HG02798 (cell line): ENCODE data around the gene RAB5IF.
"Not testable (repeated sequence)": the region's sequence is repeated elsewhere in the genome, so short reads cannot be mapped to it uniquely, and the experiment has no call there.

Experiments
- ATAC-seq: cut with Tn5 transposase; IDR thresholded peaks from one replicate; pipeline ENCODE4 v1.9.1; 2021; ENCODE audit warnings: mild to moderate bottlenecking; ENCODE audit not compliant: unreplicated experiment, poor library complexity

RAB5IF gene, protein sequence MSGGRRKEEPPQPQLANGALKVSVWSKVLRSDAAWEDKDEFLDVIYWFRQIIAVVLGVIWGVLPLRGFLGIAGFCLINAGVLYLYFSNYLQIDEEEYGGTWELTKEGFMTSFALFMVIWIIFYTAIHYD

DNA sequence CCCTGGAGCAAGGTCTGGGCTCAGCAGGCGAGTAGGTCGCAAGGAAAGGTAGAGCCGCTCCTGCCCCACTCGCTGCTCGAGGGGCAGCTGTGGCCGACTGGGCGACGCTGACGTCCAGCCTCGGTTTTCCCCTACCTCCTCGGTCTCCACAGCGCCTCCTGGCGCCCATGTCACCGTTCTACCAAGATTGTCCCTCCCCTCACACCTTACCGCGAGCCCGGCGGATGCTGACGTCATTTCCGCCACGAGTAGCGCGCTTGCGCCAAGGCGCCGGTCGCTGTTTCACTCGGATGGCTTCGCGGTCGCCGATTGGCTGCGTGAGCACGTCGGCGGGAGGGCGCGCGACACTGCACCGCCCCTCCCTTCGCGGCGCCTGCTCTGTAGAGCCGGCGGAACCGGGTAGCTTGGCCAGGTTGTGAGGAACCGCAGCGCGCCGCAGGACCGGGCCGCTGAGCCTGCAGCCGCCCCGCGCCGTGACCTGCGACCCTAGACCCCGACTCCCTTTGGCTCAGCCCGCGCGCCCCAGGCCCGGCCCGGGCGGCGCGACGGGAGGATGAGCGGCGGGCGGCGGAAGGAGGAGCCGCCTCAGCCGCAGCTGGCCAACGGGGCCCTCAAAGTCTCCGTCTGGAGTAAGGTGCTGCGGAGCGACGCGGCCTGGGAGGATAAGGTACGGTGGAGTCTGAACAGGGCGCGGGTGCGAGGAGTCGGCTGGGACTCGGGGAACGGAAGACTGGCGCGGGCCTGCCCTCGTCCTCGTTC, at the start of gene RAB5IF:
TSS of gene RAB5IF (plus strand) at position 381 of the 759 bp plus-strand sequence. CDS start at position 554, 173 bp downstream.
- ATAC-seq: peak; percentile 90

DNA sequence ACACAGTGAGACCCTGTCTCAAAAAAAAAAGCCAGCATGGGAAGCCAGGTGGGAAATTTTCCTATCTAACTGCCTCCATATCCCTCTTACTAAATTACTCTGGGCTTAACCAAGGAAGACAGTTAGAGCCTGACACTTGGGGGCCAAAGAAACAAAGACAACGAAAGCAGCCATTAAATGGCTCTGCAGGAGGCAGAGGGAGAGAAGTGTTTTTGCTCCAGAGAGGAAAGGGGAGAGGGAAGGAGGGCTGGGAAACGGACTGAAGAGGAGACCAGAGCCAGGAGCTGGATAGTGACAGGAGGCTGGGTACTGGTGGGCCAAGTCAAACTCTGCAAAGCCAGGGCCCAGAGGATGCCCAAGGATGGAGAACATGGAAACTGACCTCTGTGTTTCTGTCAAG, 42.9 kb upstream of the RAB5IF start:
- no peak for ATAC-seq

DNA sequence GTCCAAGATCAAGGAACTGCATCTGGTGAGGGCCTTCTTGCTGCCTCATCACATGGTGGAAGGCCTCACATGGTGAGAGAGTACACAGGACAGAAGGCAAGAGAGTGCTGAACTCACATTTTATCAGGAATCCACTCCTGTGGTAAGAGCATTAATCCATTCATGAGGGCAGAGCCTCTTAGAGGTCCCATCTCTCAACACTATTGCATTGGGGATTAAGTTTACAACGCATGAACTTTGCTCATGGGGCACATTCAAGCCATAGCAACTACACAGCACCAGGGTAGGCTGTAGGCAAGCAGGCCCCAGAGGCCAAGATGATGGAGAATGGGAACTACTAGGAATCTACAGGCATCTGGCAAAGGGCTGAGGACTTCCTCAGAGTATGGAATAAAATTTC, 42.2 kb upstream of the RAB5IF start:
- ATAC-seq: no peak

DNA sequence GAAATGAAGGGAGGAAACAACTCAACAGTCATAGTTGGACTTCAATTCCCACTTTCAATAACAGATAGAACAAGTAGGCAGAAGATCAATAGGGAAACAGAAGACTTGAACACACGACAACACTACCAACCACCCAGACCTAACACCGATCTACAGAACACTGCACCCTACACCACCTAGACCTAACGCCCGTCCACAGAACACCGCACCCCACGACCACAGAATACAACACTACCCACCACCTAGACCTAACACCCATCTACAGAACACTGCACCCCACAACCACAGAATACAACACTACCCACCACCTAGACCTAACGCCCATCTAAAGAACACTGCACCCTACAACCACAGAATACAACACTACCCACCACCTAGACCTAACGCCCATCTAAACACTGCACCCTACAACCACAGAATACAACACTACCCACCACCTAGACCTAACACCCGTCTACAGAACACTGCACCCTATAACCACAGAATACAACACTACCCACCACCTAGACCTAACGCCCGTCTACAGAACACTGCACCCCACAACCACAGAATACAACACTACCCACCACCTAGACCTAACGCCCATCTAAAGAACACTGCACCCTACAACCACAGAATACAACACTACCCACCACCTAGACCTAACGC, 41.4 kb upstream of the RAB5IF start:
- not testable (repeated sequence) for ATAC-seq

DNA sequence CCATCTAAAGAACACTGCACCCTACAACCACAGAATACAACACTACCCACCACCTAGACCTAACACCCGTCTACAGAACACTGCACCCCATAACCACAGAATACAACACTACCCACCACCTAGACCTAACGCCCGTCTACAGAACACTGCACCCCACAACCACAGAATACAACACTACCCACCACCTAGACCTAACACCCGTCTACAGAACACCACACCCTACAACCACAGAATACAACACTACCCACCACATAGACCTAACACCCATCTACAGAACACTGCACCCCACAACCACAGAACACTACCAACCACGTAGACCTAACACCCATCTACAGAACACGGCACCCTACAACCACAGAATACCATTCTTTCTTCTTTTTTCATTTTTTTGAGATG, 40.9 kb upstream of the RAB5IF start:
- not testable (repeated sequence) for ATAC-seq

DNA sequence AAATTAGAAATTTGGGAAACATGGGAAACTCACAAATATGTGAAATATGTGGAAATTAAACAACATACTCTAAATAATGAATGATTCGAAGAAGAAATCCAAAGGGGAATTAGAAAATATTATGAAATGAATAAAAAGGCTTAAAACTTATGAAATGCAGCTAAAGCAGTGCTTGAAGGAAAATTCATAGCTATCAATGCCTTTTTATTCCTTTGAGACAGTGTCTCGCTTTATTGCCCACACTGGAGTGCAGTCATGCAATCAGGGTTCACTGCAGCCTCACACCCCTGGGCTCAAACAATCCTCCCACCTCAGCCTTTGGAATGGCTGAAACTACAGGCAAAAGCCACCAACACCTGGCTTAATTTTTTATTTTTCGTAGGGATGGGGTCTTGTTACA, 40.1 kb upstream of the RAB5IF start:
- ATAC-seq: no peak

DNA sequence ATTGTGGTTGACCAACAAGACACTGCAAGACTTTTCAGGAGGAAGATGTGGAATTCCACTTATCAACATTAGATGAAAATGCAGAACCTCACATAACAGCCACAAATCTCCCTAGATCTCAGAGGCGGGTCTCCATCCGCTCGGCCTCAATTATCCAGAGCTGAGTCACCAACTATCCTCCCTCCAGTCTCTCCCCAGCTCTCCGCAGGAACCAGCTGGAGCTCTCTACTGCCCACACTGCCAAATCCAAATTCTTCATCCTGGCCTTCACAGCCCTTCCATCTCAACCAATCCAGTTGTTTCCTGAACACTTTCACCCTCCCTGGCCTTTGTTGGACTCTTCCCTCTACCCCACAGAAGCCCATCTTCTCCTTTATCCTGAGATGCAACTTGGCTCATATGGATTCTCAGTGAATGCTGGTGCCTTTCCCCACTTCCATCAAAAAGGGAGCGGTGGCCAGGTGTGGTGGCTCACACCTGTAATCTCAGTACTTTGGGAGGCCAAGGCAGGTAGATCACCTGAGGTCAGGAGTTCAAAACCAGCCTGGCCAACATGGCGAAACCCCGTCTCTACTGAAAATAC, 35.6 kb upstream of the RAB5IF start:
- no peak for ATAC-seq

DNA sequence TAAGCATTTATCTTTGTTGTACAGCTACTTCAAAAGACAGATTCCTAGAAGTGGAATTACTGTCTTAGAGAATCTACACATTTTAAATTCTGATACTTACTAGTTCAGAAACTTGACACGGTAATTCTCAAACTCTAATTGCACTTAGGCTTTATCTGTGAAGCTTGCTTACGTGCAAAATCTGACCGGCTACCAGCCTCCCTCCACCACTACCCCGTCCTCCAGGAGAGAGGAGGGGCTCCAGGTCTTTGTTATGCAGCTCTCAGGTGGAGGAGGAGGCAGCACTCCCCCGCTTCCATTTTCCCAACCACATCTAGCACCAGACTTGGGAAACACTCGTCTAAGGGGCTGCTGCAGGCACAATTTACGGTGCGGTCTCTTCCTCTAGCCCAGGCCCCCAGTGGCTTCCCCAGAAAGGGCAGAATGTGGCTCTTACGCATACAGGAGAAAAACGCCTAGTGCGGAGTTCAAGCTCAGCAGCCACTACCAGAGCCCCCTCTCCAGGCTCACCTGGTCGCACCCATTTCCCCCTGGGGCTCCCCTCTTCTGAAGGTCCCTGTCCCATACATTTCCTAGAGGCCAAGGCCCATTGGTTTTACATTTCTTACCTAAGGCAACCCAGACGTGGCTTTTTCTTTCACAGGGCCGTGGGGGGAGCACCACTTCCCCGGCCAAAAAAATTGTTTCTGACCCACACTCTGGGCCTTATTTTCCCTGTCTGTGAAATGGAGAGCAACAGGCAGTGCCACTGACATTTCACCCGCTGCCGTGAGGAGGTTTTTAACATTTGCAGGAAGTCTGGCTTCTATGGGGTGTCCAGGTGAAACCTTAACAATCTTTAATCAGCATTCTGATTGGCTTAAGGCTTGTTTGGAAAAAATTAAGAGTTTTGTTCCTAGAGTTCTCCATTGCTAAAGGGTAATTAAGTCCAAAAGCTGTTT, 33.7 kb upstream of the RAB5IF start:
- no peak for ATAC-seq

DNA sequence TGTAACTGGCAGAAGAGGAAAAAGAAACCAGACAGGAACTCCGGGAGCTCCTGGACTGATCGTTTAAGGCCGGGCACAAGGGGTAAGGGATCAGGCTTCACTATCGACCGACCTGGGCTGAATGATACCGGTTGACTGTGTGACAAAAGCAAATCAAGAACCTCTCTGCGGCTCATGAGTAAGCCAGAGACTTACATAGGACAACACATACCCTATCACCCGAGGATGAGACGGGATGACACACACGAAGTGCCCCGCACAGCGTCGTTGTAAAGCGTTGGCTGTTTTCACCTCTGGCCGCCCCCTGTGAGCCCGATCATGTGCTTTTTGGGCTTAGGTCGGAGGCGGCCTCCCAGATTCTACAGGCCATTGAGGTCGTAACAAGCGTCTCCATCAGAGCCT, 32.9 kb upstream of the RAB5IF start:
- ATAC-seq: peak; percentile 7

DNA sequence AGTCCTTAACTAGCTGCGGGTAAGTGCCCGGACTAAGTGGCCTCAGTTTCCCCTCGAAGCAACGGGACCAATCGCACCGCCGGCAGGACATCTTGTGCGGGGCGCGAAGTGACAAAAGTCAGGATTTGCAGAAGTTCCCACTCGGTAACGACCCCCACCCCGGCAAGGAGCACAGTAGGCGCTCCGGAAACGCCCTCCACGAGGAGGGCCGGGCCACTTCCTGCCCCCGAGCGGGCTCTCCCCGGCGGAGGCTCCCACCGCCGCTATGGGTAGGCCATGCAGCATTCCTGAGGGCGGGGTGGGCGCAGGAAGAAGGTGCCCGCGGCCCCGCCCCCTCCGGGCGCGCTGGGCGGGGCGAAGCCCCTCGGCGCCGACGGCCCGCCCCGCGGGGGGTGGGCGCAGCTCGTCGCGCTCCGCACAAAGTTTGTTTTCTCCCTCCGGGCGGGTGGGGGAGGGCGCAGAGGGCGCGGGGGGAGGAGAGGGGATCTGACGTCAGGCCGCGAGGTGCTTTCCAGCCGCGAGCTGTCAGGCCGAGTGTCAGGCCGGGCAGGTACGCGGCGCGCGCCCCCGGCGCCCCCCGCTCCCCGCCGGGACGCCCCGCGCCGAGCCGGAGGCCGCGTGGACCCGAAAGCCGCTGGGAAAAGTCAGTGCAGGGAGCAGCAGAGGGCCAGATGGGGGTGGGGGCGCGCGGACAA, 32.3 kb upstream of the RAB5IF start, which contains the start of gene TGIF2:
TSS of gene TGIF2 (plus strand) at position 495 of the 695 bp plus-strand sequence. CDS start 5,178 bp downstream, outside the sequence.
- ATAC-seq: peak; percentile 83

DNA sequence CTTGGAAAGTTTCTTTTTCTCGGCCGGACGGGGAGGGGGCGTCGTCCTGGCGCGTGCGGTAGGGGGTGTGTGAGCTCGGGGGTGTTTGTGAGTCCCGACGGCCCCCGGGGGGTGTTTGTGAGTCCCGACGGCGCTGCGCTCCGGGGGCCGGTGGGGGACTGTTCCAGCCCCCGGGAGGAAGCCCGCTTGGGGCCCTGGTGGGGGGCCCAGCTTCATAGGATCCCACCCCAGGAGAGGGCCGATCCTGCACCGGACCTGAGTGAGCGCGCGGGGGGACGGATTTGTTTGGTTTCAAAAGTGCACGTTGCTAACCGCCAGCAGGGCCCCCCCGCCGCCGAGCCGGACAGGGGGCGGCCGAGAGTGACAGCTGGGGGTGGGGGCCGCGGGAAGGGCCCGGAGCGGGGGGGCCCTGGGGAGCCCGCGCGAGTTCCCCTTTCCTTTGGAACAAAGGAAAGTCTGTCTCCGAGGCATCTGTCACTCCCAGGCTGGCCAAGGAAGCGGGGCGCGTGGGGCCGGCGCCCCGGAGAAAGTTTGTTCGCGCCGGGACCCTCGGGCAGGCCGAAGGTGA, 31.7 kb upstream of the RAB5IF start:
- ATAC-seq: no peak

DNA sequence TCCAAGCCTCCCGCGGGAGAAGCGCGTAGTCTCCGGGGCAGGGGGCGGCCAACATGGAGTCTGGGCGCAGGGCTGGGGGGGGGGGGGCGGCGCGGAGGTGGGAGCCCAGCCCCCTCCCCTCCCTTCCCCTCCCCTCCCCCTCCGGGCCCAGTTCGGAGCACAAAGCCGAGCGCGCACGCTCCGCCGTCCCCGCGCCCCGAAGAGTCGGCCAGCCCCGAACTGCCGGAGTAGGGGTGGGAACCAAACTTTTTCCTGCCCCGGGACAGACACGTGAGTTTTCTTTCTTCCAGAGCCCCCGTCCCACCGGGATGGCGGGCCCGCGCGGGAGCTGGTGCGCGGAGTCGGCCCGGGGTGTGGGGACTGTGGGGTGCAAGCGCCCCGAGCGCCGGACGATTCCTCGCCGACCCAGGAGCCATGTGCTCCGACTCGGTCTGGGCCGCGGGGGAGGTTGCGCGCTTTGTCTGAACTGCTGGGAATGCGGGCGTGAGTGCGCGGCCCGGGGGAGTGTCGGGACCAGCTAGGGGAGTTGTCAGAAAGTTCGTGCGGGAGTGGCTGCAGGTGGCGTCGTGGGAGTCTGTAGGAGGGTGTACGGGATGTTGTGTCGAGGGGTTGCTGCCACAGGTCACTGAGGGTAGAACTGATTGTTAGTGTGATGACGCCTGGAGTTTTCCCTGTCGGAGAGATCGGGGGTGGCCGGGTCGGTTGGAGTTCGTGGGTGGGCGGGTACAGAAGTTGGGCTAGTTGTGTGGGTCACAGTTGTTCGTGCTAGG, 31.0 kb upstream of the RAB5IF start:
- ATAC-seq: no peak

DNA sequence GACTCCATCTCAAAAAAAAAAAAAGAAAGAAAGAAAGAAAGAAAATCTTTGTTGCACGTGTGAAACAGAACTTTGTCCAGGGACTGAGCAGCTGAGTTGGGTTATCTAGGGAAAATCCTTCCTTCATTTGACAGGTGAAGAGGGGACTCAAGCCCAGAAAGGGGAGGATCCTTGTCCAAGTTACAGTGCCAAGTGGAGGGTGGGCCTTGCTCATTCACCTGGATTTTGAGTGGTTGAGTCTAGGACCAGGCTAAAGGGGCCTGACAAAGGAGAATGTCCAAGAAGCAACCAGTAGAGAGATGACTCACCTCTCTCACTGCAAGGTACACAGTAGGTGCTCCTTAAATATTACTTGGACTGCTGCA, 29.5 kb upstream of the RAB5IF start:
- no peak for ATAC-seq

DNA sequence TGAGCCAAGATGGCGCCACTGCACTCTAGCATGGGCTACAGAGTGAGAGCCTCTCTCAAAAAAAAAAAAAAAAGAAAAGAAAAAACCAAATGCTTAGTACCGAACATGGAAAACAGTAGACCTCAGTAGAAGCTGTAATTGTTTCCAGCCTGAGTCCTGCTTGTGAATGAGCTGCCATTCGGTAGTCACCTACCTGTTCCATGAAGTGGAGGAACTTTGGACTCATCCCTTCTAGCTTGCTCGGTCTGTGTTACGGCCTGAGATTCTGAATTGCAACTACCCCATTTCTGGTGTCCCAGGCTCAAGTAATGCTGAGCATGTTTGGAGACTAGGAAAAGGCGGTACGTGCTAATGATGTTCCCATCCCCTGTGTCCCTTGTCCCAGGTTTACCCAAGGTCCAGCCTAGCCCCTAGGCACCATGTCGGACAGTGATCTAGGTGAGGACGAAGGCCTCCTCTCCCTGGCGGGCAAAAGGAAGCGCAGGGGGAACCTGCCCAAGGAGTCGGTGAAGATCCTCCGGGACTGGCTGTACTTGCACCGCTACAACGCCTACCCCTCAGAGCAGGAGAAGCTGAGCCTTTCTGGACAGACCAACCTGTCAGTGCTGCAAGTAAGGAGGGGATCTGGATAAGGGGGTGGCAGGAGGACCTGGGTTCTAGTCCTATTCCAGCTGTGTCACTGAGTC, 27.1 kb upstream of the RAB5IF start:
- ATAC-seq: no peak

DNA sequence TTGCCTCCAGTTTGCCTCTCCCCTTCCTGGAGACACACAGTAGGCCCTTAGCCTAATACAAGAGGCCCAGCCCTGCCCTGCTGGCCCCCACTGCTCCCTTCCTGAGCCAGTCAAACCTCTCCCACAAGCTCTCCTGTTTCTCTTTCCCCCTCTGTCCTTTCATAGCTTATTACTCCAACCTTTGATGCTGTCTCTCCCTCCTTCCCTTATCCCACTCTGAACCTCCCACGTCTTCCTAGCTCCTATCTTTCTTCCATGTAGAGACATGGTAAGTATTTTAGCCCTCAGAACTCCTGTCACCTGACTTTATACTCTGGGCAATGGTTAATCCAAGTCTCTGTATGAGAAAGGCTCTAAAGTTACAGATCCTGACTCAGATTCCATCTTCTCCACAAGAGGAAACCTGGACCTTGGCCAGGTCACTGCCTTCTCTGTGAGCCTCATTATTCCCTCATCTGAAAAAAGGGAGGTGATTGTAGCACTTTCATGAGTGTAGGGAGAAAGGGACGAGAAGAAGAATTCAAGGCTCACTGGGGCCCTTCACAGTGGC, 25.5 kb upstream of the RAB5IF start:
- no peak for ATAC-seq

DNA sequence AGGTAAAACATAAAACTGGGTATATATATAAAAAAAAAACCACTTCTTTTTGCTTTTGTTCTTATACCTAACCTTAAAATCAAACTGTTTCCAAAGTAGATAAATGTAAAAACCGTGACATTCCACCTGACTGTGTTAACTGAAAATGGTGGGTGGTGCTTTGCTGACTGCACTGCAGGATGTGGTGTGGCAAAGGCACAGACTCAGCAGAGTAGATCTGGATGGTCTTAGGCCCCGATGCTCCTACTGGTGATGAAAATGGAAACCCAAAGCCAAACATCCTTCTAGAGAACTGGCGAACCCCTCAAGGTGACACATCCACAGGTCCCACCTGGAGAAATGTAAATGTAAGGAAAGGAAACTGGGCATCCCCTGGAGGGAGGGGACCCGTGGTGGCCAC, 23.3 kb upstream of the RAB5IF start:
- ATAC-seq: no peak

DNA sequence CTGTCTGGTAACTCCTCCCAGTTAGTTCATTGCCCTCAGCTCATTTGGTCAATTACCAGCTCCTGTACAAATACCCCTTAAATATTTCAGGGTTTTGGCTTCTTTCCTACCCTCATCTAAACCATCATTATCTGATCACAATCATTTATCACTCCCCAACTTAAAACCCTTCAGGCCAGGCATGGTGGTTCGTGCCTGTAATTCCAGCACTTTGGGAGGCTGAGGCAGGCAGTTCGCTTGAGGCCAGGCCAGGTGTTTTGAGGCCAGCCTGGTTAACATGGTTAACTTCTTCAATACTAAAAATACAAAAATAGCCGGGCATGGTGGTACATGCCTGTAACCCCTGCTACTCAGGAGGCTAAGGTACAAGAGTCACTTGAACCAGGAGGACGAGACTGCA, 22.8 kb upstream of the RAB5IF start:
- no peak for ATAC-seq

DNA sequence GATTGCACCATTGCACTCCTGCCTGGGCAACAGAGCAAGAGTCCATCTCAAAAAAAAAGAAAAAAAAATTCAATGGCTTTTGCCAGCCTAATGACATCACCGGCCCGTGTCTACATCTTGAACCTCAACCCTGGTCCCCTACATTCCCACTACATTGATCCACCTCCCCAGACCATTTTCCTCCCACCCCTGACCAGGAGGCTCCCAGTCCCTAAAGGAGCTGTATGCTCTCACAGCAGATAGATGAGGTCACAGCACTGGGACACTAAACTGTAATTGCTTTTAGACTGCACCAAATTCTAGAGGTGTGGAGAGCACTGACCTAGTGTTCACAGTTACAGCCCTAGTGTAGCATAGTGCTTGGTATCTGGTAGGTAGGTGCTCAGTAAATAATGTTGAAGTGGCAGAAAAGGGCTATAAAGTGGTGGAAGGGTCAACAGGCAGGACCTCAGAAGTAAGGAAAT, 21.5 kb upstream of the RAB5IF start:
- no peak for ATAC-seq
